CD8-positive, alpha-beta memory T cell (primary cell): ENCODE measurements around the gene PPAN. TPM values are rescaled to one million over a fixed set of nuclear protein-coding genes. Genes with fewer than 3 reads are reported as not detected.

Experiments
- CTCF ChIA-PET: fragments of 350-600 bp; sonication (Branson Sonifier 250); formaldehyde crosslinking; loops from one replicate; lab custom pipeline; 2021; ENCODE audit warnings: antibody characterized with exemption; lab: Charles Lee
- POLR2A ChIA-PET: fragments of 350-600 bp; sonication (Branson Sonifier 250); formaldehyde crosslinking; loops from one replicate; lab custom pipeline; 2021; ENCODE audit warnings: antibody characterized with exemption; lab: Charles Lee
- DNase-seq, 5 donors: peaks; one replicate each; pipeline versions ENCODE4 v3.0.0 to v3.0.0-alpha.2; 2020 to 2022; ENCODE audit warnings: mixed read lengths in 1 of 5
- H3K27ac ChIP-seq: one replicate; pipeline ENCODE4 v1.7.0; 2013; ENCODE audit warnings: low read depth, mild to moderate bottlenecking, low read length, moderate library complexity
- H3K27me3 ChIP-seq: 2 replicates; pipeline ENCODE4 v1.7.0; 2013; ENCODE audit warnings: low read length, mild to moderate bottlenecking; ENCODE audit not compliant: insufficient read depth, poor library complexity, severe bottlenecking
- H3K36me3 ChIP-seq: 2 replicates; pipeline ENCODE4 v1.7.0; 2013; ENCODE audit warnings: mild to moderate bottlenecking, low read length, moderate library complexity; ENCODE audit not compliant: insufficient read depth
- H3K4me1 ChIP-seq: 2 replicates; pipeline ENCODE4 v1.7.0; 2013; ENCODE audit warnings: mild to moderate bottlenecking, low read length, moderate library complexity; ENCODE audit not compliant: insufficient read depth
- H3K4me3 ChIP-seq: 2 replicates; pipeline ENCODE4 v1.7.0; 2013; ENCODE audit warnings: mild to moderate bottlenecking, low read length
- H3K9me3 ChIP-seq: 2 replicates; pipeline ENCODE4 v1.7.0; 2013; ENCODE audit warnings: mild to moderate bottlenecking, low read length
- H3K27ac Mint-ChIP-seq, 8 donors: one replicate each; pipeline ENCODE4 v1.8.0; 2020 to 2021; ENCODE audit warnings: mixed read lengths in 8 of 8, mild to moderate bottlenecking in 6 of 8, inconsistent platforms in 3 of 8, moderate library complexity in 3 of 8
- H3K27me3 Mint-ChIP-seq, 2 donors: one replicate each; pipeline ENCODE4 v1.8.0; 2020 to 2021; ENCODE audit warnings: mixed read lengths in 2 of 2, mild to moderate bottlenecking in 1 of 2, moderate library complexity in 1 of 2
- H3K36me3 Mint-ChIP-seq, 3 donors: one replicate each; pipeline ENCODE4 v1.8.0; 2020 to 2021; ENCODE audit warnings: mixed read lengths in 3 of 3, inconsistent platforms in 1 of 3, mild to moderate bottlenecking in 1 of 3
- H3K4me1 Mint-ChIP-seq, 3 donors: one replicate each; pipeline ENCODE4 v1.8.0; 2020 to 2021; ENCODE audit warnings: mixed read lengths in 3 of 3, inconsistent platforms in 1 of 3, mild to moderate bottlenecking in 1 of 3
- H3K4me3 Mint-ChIP-seq, 7 donors: one replicate each; pipeline ENCODE4 v1.8.0; 2020 to 2021; ENCODE audit warnings: mixed read lengths in 7 of 7, mild to moderate bottlenecking in 6 of 7, moderate library complexity in 4 of 7, inconsistent platforms in 2 of 7
- H3K9me3 Mint-ChIP-seq, 5 donors: one replicate each; pipeline ENCODE4 v1.8.0; 2020 to 2022; ENCODE audit warnings: mixed read lengths in 5 of 5, mild to moderate bottlenecking in 3 of 5, moderate library complexity in 2 of 5, inconsistent platforms in 1 of 5
- polyA plus RNA-seq: library from polyadenylated mRNA; unstranded; fragments of 300-500 nt; fragmentation: Illumina TruSeq; gene quantifications from one replicate; pipeline ENCODE4 v1.2.3, GENCODE V29; 2021
- total RNA-seq, 2 experiments: library from RNA; stranded (reverse); gene quantifications; one replicate each; pipeline ENCODE4 v1.2.3, GENCODE V29; 2021

The PPAN gene
- total and polyA plus RNA-seq, 3 experiments from 2014 or later, result 47.4 to 284 (median 273) TPM

DNA sequence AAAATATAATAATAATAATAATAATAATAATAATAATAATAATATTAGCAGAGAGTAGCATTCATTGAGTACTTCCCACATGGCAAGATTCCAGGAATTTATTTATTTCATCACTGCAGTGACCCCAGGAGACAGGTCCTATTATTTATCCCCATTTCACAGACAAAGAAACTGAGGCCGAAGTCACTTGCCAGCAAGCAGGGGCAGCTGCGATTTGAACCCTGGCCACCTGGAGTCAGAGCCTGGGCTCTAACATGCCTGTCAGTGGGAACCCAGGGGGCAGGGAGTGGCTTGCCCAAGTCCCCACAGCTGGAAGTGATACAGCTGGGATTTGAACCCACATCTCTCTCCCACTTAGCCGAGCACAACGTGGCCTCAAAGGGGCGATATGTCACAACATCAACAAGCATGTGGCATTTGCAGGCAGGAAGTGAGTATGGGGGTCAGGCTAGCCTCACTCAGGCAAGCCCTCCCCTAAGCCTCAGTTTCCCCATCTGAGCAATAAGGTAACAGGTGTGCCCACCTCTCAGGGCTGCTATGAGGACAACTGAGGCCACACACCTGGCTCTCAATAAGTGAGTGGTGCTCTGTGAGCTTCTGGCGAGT lies 17.1 kb upstream of the PPAN start:
- Histone ChIP-seq H3K9me3 (no peaks in the 10 kb centered on the region), H3K27ac (no peak overlapping the region), H3K4me3 (no peak overlapping the region), H3K36me3 (peaks cover 13% of the 10 kb centered on the region), H3K27me3 (no peaks in the 10 kb centered on the region), H3K4me1 (peaks cover 14% of the 10 kb centered on the region)
- no peaks in the 10 kb centered on the region for H3K9me3 Mint-ChIP-seq
- H3K27ac Mint-ChIP-seq, result peak overlapping the region in 2 of 8 donors; percentile 60 to 83
- DNase-seq, result no peak
- H3K4me1 Mint-ChIP-seq, result peaks cover 19 to 32% (median 22%) of the 10 kb centered on the region in 3 donors
- peak overlapping the region in 2 of 7 donors; percentile 73 to 82 for H3K4me3 Mint-ChIP-seq
- CTCF ChIA-PET, result no interaction called here
- H3K36me3 Mint-ChIP-seq, result peaks cover 0 to 52% (median 10%) of the 10 kb centered on the region in 3 donors
- H3K27me3 Mint-ChIP-seq, result no peaks in the 10 kb centered on the region
- POLR2A ChIA-PET, result no interaction called here

DNA sequence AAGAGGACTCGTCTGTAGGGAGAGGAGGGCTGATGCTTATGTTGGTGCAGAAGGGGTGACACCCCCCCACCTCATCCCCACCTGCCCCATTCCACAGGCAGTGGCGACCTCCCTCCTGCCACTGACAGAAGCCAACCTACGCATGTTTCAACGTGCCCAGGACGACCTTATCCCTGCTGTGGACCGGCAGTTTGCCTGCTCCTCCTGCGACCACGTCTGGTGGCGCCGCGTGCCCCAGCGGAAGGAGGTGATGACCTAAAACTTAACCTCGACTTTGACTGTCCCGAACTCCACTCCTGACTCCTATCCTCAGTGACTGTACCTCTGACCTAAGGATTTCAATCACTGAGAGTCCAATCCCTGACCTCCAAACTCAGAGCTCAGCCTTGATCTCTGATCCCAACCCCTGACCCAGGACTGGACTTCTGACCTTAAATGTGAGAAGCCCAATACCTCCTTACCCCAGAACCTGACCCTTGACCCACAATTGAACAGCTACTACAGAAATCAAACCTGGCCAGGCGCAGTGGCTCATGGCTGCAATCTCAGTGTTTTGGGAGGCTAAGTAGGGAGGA lies 16.3 kb upstream of the PPAN start:
- Mint-ChIP-seq H3K9me3 (no peaks in the 10 kb centered on the region), H3K27ac (peak overlapping the region in 4 of 8 donors; percentile 66 to 83 (median 70)), H3K4me3 (peak overlapping the region in 2 of 7 donors; percentile 13 to 82), H3K27me3 (no peaks in the 10 kb centered on the region), H3K4me1 (peaks cover 19 to 32% (median 22%) of the 10 kb centered on the region in 3 donors), H3K36me3 (peaks cover 0 to 54% (median 10%) of the 10 kb centered on the region in 3 donors)
- Histone ChIP-seq H3K4me1 (peaks cover 14% of the 10 kb centered on the region), H3K9me3 (no peaks in the 10 kb centered on the region), H3K27ac (no peak overlapping the region), H3K4me3 (no peak overlapping the region), H3K27me3 (no peaks in the 10 kb centered on the region), H3K36me3 (peaks cover 13% of the 10 kb centered on the region)
- CTCF ChIA-PET, result interaction anchor here (1.6 kb wide), 1 partner anchor 13 kb away, joined by 4 read pairs; the partner anchor contains the start of gene ANGPTL6
- POLR2A ChIA-PET, result no interaction called here
- no peak for DNase-seq

DNA sequence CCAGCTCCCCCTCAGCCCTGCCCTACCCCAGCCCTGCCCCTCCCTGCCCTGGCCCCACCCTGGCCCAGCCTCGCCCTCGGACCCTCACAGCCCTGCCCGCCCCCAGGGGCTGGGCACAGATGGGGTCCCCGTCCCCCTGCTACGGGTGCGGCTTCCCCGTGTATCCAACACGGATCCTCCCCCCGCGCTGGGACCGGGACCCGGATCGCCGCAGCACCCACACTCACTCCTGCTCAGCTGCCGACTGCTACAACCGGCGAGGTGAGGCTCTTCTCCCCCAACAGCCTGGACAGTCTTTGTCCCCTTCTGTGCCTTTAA lies 14.8 kb upstream of the PPAN start:
- H3K4me3 Mint-ChIP-seq, result no peak overlapping the region

DNA sequence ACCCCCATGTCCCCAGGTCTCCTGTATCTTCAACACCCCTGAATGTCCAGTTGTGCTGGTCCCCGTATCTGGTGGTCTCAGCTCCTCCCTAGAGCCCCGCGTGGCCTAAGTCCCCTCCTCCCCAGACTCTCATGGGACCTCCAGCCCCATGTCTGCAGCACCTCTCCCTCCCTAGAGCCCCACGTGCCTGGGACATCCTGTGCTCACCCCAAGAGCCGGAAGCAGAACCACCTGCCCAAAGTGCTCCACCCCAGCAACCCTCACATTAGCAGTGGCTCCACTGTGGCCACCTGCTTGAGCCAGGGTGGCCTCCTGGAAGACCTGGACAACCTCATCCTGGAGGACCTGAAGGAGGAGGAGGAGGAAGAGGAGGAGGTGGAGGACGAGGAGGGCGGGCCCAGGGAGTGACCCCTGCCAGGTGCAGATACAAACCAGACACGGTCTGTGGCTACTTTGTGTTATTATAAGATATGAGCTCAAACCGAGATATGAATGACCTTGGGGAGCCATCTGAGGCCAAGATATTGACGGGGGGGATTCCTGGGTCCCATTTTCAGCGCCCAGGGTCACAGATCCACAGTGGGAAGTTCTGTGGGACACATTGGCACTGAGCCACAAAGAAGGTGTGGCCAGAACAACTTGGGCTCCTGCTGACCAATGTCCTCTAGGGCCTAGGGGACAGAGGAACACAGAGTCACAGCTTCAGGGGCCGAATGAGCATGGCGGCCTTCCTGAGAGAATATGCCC lies 14.1 kb upstream of the PPAN start:
- H3K27ac ChIP-seq, result no peak overlapping the region
- Mint-ChIP-seq H3K27me3 (no peaks in the 10 kb centered on the region), H3K27ac (peak overlapping the region in 7 of 8 donors; percentile 32 to 95 (median 45)), H3K9me3 (peaks cover 0 to 2% (median 0%) of the 10 kb centered on the region in 5 donors), H3K4me1 (peaks cover 16 to 38% (median 24%) of the 10 kb centered on the region in 3 donors), H3K36me3 (peaks cover 0 to 52% (median 10%) of the 10 kb centered on the region in 3 donors), H3K4me3 (peak overlapping the region in 1 of 7 donors; percentile 48)
- CTCF ChIA-PET, result interaction anchor here (0.9 to 1.0 kb wide), 2 partner anchors 71 to 161 kb away, joined by 3 read pairs; no protein-coding TSS in a partner anchor
- peaks cover 13% of the 10 kb centered on the region for H3K36me3 ChIP-seq
- no peaks in the 10 kb centered on the region for H3K9me3 ChIP-seq
- H3K27me3 ChIP-seq, result no peaks in the 10 kb centered on the region
- no peak overlapping the region for H3K4me3 ChIP-seq
- POLR2A ChIA-PET, result interaction anchor here (0.5 to 0.6 kb wide), 2 partner anchors 51 to 668 kb away, joined by 3 read pairs; no protein-coding TSS in a partner anchor
- no peak for DNase-seq
- H3K4me1 ChIP-seq, result peaks cover 24% of the 10 kb centered on the region

More for the DNA sequence above, 14.8 kb upstream of the PPAN start:
- Histone ChIP-seq H3K27ac (no peak overlapping the region), H3K27me3 (no peaks in the 10 kb centered on the region), H3K4me3 (no peak overlapping the region), H3K9me3 (no peaks in the 10 kb centered on the region), H3K36me3 (peaks cover 13% of the 10 kb centered on the region), H3K4me1 (peaks cover 20% of the 10 kb centered on the region)
- no peaks in the 10 kb centered on the region for H3K27me3 Mint-ChIP-seq
- H3K4me1 Mint-ChIP-seq, result peaks cover 18 to 36% (median 24%) of the 10 kb centered on the region in 3 donors
- ChIA-PET POLR2A (interaction anchor here (0.5 kb wide), 1 partner anchor 668 kb away, joined by 3 read pairs; no protein-coding TSS in a partner anchor), CTCF (interaction anchor here (1.6 kb wide), 1 partner anchor 12 kb away, joined by 4 read pairs; the partner anchor contains the start of gene ANGPTL6)
- peaks cover 0 to 54% (median 10%) of the 10 kb centered on the region in 3 donors for H3K36me3 Mint-ChIP-seq
- DNase-seq, result no peak
- peak overlapping the region in 2 of 8 donors; percentile 45 to 66 for H3K27ac Mint-ChIP-seq
- peaks cover 0 to 2% (median 0%) of the 10 kb centered on the region in 5 donors for H3K9me3 Mint-ChIP-seq

DNA sequence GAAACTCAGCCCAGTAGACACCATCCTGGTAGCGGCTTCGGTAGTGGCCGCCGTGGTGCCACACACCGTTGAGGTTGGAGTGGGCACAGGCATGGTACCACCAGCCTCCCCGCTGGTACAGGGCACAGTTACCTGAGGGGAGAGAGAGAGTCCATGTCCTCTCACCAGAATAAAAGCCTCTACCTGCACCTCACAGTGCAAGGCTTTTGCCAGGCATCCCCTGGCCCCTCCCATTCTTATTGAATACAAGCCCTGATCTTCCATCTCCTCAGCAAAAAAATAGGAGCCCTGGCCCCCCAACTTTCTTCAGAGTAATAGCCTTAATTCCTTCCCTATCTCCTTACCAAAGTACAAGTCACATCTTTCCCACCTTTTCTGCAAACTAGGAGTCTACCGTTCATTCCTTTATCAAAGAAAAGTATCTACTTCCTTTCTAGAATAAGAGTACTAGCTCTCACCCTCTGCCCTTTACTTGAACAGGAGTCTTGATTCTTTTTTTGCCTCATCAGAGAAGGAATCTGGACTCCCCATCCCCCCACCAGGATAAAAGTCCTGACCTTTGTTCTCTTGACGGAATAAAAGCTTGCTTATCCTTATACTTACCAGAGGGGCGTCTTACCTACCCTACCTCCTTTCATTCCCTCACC lies 13.4 kb upstream of the PPAN start:
- Histone ChIP-seq H3K36me3 (peaks cover 13% of the 10 kb centered on the region), H3K9me3 (no peaks in the 10 kb centered on the region), H3K27me3 (no peaks in the 10 kb centered on the region), H3K27ac (no peak overlapping the region), H3K4me3 (no peak overlapping the region), H3K4me1 (peaks cover 22% of the 10 kb centered on the region)
- ChIA-PET CTCF (interaction anchor here (0.9 to 1.0 kb wide), 2 partner anchors 72 to 162 kb away, joined by 3 read pairs; no protein-coding TSS in a partner anchor), POLR2A (interaction anchor here (0.6 kb wide), 1 partner anchor 50 kb away, joined by 3 read pairs; no protein-coding TSS in a partner anchor)
- DNase-seq, result no peak
- Mint-ChIP-seq H3K36me3 (peaks cover 0 to 48% (median 10%) of the 10 kb centered on the region in 3 donors), H3K4me1 (peaks cover 9 to 31% (median 18%) of the 10 kb centered on the region in 3 donors), H3K27me3 (no peaks in the 10 kb centered on the region), H3K4me3 (peak overlapping the region in 2 of 7 donors; percentile 20 to 44), H3K27ac (peak overlapping the region in 5 of 8 donors; percentile 2 to 88 (median 28)), H3K9me3 (peaks cover 0 to 2% (median 0%) of the 10 kb centered on the region in 5 donors)

DNA sequence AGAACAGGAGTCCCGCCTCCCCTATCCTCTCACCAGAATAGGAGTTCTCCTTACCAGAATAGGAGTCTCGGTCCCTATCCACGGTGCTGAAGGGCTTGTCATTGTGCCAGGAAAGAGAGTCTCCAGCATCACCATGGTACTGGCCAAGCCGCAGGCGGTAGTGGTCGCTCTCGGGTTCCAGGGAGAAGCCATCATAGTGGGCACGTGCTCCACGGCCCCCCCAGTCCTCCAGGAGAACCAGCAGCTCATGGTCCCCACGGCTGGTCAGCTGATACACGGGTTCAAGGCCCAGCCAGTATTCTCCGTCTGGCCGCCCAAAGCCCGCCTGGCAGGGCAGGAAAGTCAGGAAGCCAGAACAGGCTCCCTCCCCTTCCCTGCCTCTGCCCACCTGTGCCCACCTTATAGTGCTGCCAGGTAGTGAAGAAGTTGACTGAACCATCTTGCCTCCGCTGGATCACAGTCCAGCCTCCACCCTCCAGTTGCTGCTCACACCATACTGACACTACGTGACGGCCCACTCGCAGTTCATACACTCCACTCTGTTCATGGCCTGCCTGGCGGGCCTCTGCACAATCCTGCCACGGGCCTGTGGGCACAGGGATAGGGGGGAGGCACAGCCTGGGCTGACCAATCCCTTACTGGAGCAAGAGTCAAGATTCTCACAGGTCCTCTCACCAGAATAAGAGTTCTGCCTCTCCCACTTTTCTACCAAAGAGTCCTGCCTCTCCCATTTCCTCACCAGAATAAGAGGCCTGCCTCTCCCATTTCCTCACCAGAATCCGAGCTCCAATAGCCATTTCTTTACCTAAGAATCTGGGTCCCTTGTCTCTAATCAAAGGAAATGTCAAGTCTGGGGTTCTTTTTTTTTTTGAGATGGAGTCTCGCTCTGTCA lies 12.6 kb upstream of the PPAN start:
- Mint-ChIP-seq H3K4me1 (peaks cover 10 to 37% (median 20%) of the 10 kb centered on the region in 3 donors), H3K36me3 (peaks cover 0 to 46% (median 10%) of the 10 kb centered on the region in 3 donors), H3K9me3 (peaks cover 0 to 2% (median 0%) of the 10 kb centered on the region in 5 donors), H3K4me3 (peak overlapping the region in 1 of 7 donors; percentile 42), H3K27me3 (no peaks in the 10 kb centered on the region), H3K27ac (peak overlapping the region in 2 of 8 donors; percentile 29 to 88)
- H3K36me3 ChIP-seq, result peaks cover 13% of the 10 kb centered on the region
- H3K4me1 ChIP-seq, result peaks cover 22% of the 10 kb centered on the region
- H3K27me3 ChIP-seq, result no peaks in the 10 kb centered on the region
- ChIA-PET CTCF (interaction anchor here (11.6 kb wide), 1 partner anchor 19 kb away, joined by 194 read pairs; the partner anchor contains the start of genes P2RY11 and PPAN), POLR2A (no interaction called here)
- DNase-seq, result no peak
- H3K4me3 ChIP-seq, result no peak overlapping the region
- H3K27ac ChIP-seq, result no peak overlapping the region
- no peaks in the 10 kb centered on the region for H3K9me3 ChIP-seq
